Tibial nerve (tissue), 4 donors: ENCODE measurements around the gene FGF9. TPM values are rescaled to one million over a fixed set of nuclear protein-coding genes. Genes with fewer than 3 reads are reported as not detected.

ENCODE experiments used
- DNase-seq, 2 donors: peaks; one replicate each; pipeline ENCODE4 v3.0.0-alpha.2; 2019; ENCODE audit warnings: low spot score in 2 of 2
- H3K27ac ChIP-seq, 4 donors: fragments of 200-600 bp; sonication (generic) in 3 of 4; one replicate each; pipeline ENCODE4 v1.5.1; 2017 to 2019; ENCODE audit warnings: mild to moderate bottlenecking in 1 of 4
- H3K27me3 ChIP-seq, 2 donors: fragments of 200-600 bp; sonication (generic) in 1 of 2; one replicate each; pipeline versions ENCODE4 v1.5.1 to v1.6.0; 2017 to 2019
- H3K36me3 ChIP-seq, 3 donors: fragments of 200-600 bp; sonication (generic); one replicate each; pipeline ENCODE4 v1.5.1; 2018 to 2019
- H3K4me1 ChIP-seq, 4 donors: fragments of 200-600 bp; sonication (generic) in 3 of 4; one replicate each; pipeline ENCODE4 v1.5.1; 2017 to 2019
- H3K4me3 ChIP-seq, 4 donors: fragments of 200-600 bp; sonication (generic) in 3 of 4; one replicate each; pipeline ENCODE4 v1.5.1; 2017 to 2019; ENCODE audit warnings: mild to moderate bottlenecking in 1 of 4, moderate library complexity in 1 of 4
- H3K9me3 ChIP-seq, 4 donors: fragments of 200-600 bp; sonication (generic) in 3 of 4; one replicate each; pipeline ENCODE4 v1.5.1; 2017 to 2019
- CTCF ChIP-seq, 5 experiments: fragments of 200-600 bp in 3 of 5; fragments of 450-650 bp in 2 of 5; sonication (generic) in 3 of 5; IDR thresholded peaks; one replicate each; pipeline ENCODE4 v1.5.1; 2016 to 2019; ENCODE audit warnings: antibody characterized with exemption in 5 of 5, mild to moderate bottlenecking in 3 of 5, moderate library complexity in 2 of 5
- EP300 ChIP-seq, 2 donors: sonication (generic); formaldehyde crosslinking; IDR thresholded peaks; one replicate each; pipeline ENCODE4 v1.6.1; 2017; ENCODE audit warnings: antibody characterized with exemption in 2 of 2, mild to moderate bottlenecking in 1 of 2
- POLR2A ChIP-seq, 2 donors: fragments of 450-650 bp; IDR thresholded peaks; one replicate each; pipeline ENCODE4 v1.6.1; 2017; ENCODE audit warnings: antibody characterized with exemption in 2 of 2, mild to moderate bottlenecking in 2 of 2, moderate library complexity in 2 of 2
- WGBS, 2 donors: methylation state at CpG; one replicate each; pipeline ENCODE4 v1.1.5; 2018; 5-methylcytosine and 5-hydroxymethylcytosine counted together
- total RNA-seq, 4 donors: library from RNA; depleted of rRNA; stranded (reverse); fragments of >200 nt; gene quantifications; one replicate each; pipeline ENCODE4 v1.1.0, GENCODE V29; 2016

The FGF9 gene
- total RNA-seq, 4 donors from 2014 or later, result 0.22 to 1.2 (median 1.0) TPM; not detected in 1

- peaks cover 0 to 51% of the 10 kb centered on the region in 2 donors for H3K27me3 ChIP-seq
- H3K27ac ChIP-seq, result peak overlapping the region in 2 of 4 donors; percentile 21 to 42
Observed at GRCh38 chr13:21673789-21674489, 3.1 kb downstream of the FGF9 start.

GRCh38 chr13:21674490-21675009 is 3.7 kb downstream of the FGF9 start:
- DNase-seq, result no peak
- peaks cover 0 to 51% of the 10 kb centered on the region in 2 donors for H3K27me3 ChIP-seq
- peak overlapping the region in 1 of 4 donors; percentile 42 for H3K27ac ChIP-seq
- WGBS, 2 donors, result 1% methylated on average over 32 to 36 of the region's 36 CpGs
- H3K36me3 ChIP-seq, result no peaks in the 10 kb centered on the region
- TF ChIP-seq POLR2A (IDR thresholded peaks at IDR 0.05), result no peak
- no peaks in the 10 kb centered on the region for H3K9me3 ChIP-seq
- H3K4me1 ChIP-seq, result peaks cover 0 to 51% (median 28%) of the 10 kb centered on the region in 4 donors
- peak overlapping the region; percentile 52 to 74 (median 60) for H3K4me3 ChIP-seq

More at GRCh38 chr13:21673789-21674489, 3.1 kb downstream of the FGF9 start:
- Histone ChIP-seq H3K9me3 (no peaks in the 10 kb centered on the region), H3K36me3 (no peaks in the 10 kb centered on the region), H3K4me1 (peaks cover 0 to 57% (median 31%) of the 10 kb centered on the region in 4 donors), H3K4me3 (peak overlapping the region; percentile 52 to 74 (median 60))
- 1% methylated on average over 44 to 64 of the region's 77 CpGs for WGBS, 2 donors
- TF ChIP-seq POLR2A (IDR thresholded peaks at IDR 0.05), result no peak
- no peak for DNase-seq

GRCh38 chr13:21675095-21675991 is 4.5 kb downstream of the FGF9 start:
- H3K9me3 ChIP-seq, result no peaks in the 10 kb centered on the region
- peaks cover 0 to 46% (median 26%) of the 10 kb centered on the region in 4 donors for H3K4me1 ChIP-seq
- WGBS, 2 donors, result 4 to 5% methylated on average over 46 to 57 of the region's 62 CpGs
- peak overlapping the region; percentile 52 to 74 (median 60) for H3K4me3 ChIP-seq
- H3K27me3 ChIP-seq, result peaks cover 0 to 51% of the 10 kb centered on the region in 2 donors
- no peaks in the 10 kb centered on the region for H3K36me3 ChIP-seq
- no peak for TF ChIP-seq EP300 (IDR thresholded peaks at IDR 0.05)
- TF ChIP-seq CTCF (IDR thresholded peaks at IDR 0.05), result no peak
- no peak for TF ChIP-seq POLR2A (IDR thresholded peaks at IDR 0.05)
- peak overlapping the region in 1 of 4 donors; percentile 53 for H3K27ac ChIP-seq
- DNase-seq, result no peak

- Histone ChIP-seq H3K4me1 (peaks cover 0 to 39% (median 21%) of the 10 kb centered on the region in 4 donors), H3K4me3 (no peak overlapping the region), H3K27ac (no peak overlapping the region), H3K36me3 (no peaks in the 10 kb centered on the region), H3K27me3 (peaks cover 0 to 50% of the 10 kb centered on the region in 2 donors), H3K9me3 (no peaks in the 10 kb centered on the region)
- no peak for DNase-seq
- 69 to 75% methylated on average over 6 of the region's 6 CpGs for WGBS, 2 donors
- TF ChIP-seq CTCF (IDR thresholded peaks at IDR 0.05), result no peak
- no peak for TF ChIP-seq EP300 (IDR thresholded peaks at IDR 0.05)
- no peak for TF ChIP-seq POLR2A (IDR thresholded peaks at IDR 0.05)
Observed at GRCh38 chr13:21676611-21677021, 5.7 kb downstream of the FGF9 start.

GRCh38 chr13:21677075-21677623 is 6.3 kb downstream of the FGF9 start:
- Histone ChIP-seq H3K4me1 (peaks cover 0 to 34% (median 16%) of the 10 kb centered on the region in 4 donors), H3K27me3 (peaks cover 0 to 44% of the 10 kb centered on the region in 2 donors)
- TF ChIP-seq EP300 (IDR thresholded peaks at IDR 0.05), result no peak
- TF ChIP-seq CTCF (IDR thresholded peaks at IDR 0.05), result no peak
- no peak for TF ChIP-seq POLR2A (IDR thresholded peaks at IDR 0.05)

More at GRCh38 chr13:21677075-21677623, 6.3 kb downstream of the FGF9 start:
- H3K36me3 ChIP-seq, result no peaks in the 10 kb centered on the region
- no peaks in the 10 kb centered on the region for H3K9me3 ChIP-seq
- no peak overlapping the region for H3K4me3 ChIP-seq
- no peak for DNase-seq
- 75 to 78% methylated on average over 3 of the region's 3 CpGs for WGBS, 2 donors
- no peak overlapping the region for H3K27ac ChIP-seq
